EH (cell line): Measurements from ENCODE around the gene HHIPL1.

Source experiments
- DNase-seq: peaks from one replicate; pipeline ENCODE4 v3.0.0-alpha.2; 2015; ENCODE audit warnings: low read depth

The HHIPL1 gene

GRCh38 chr14:99635116-99635515, 9.8 kb upstream of the HHIPL1 start:
- DNase-seq: no peak

- DNase-seq: no peak
These were observed 8.4 kb upstream of the HHIPL1 start for GRCh38 chr14:99636487-99636886.

DNA sequence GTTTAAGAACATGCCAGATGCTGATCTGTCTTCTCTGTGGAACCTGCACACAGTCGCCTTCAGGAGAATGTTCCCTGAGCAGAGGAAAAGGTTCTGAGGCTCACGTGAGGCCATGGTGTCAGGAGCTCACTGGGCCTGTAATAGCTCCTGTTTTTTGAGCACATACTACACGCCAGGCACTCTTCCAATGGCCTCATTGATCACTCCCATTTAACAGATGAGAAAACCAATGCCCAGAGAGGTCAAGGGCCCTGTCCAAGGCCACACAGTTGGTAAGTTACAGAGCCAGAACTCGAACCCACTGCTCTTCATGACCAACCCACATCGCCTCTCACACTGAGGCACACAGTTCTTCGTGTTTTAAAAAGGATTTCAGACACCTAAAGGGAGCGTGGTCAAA, 7.3 kb upstream of the HHIPL1 start:
- DNase-seq: no peak

DNA sequence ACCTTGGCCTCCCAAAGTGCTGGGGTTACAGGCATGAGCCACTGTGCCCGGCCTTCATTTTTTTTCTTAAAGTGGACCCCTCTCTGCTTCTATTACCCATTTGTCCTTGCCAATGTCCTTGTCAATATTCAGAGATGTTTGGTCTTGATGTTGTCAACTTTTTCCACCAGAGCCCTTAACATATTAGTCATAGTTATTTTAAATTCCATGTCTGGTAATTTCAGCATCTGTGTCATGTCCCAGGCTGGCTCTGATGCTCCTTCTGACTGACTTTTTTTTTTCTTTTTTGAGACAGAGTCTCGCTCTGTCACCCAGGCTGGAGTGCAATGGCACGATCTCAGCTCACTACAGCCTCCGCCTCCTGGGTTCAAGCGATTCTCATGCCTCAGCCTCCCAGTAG, 2.2 kb upstream of the HHIPL1 start:
- peak; percentile 44 for DNase-seq

DNA sequence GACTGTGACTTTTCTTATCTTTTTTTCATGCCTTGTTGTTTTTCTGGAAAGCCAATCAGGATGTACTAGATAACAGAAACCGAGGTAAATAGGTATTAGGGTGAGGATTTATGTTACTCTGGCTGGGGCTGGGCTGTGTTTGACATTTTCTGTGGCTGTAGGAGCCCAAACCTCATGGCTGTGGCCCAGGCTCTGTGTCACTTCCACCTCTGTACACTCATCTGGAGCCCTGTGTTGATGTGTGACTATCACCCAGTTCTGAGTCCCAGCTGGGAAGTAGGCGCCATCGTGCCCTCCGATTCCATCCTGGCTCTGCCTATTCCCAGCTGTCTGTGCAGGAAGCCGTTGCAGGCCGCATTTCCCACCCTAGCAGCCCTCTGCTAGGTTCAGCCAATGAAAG, 1.6 kb upstream of the HHIPL1 start:
- DNase-seq: no peak

DNA sequence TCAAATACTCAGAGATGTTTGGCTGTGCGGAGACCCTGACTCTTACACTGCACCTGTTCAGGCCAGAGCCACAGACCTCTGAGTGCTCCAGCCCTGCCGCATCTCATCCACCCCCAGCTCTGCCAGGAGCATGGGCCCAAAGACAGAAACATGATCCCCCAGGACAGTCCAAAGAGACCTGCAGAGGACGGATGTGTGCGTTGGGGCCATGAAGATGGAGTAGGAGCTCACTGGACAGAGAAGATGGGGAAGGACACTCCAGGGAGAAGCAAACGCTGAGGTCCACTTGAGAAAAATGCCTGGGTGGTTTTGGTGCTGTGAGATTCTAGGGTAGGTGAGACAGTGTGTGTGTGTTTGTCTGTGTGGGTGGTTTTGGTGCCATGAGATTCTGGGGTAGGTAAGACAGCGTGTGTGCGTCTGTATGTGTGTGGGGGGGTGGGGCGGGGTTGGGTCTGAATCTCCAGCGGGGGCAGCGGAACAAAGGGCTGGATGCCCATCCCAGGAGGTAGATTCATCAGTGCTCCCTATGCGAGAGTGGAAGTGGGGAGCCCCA, 818 bp upstream of the HHIPL1 start:
- DNase-seq: no peak

DNA sequence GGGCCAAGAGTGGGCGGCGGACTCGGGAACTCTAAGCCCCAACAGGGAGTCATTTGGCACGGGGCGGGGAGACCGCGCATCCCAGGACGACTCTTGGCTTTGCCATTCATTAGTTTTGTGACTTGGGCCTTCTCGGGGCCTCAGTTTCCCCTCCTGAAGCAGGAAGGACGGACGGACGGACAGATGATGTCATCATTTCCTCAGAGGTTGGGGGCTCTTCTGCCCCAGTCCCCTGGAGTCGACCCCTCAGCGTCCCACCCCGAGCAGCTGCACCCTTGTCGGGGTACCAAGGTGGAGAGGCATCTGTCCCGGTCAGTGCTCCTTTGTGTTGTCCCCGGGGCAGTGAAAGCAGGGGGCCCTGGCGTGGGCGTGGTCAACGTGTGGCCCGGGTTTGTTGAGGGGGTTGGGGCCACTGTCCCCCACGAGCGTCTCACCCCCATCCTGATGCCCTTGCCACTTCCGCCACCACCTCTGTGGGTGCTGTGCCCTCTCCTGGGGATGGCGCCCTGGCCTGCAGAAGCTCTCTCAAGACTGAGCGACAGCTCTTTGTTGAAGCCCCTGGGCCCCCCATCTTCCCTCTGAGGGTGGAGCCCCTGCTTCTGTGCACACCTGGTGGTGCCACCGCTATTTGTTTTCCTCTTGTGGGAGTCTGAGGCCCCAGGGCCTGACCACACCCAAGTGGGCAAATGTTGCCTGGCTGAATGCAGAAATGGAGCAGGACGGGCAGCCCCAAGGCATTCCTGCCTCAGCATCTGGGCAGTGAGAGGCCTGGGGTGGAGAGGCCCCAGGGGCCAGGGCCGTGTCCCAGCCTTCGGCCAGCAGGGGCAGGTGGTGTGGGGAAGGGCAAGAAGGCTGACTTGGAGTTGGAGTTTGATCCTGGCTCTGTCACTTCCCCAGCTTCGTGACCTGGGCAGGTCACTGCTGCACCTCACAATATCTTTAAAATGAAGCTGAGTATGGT, 896 bp downstream of the HHIPL1 start:
- DNase-seq: no peak

- DNase-seq: no peak
These were observed 2.5 kb downstream of the HHIPL1 start for GRCh38 chr14:99647411-99647810.

GRCh38 chr14:99648027-99648784, 3.3 kb downstream of the HHIPL1 start:
- DNase-seq: no peak

DNA sequence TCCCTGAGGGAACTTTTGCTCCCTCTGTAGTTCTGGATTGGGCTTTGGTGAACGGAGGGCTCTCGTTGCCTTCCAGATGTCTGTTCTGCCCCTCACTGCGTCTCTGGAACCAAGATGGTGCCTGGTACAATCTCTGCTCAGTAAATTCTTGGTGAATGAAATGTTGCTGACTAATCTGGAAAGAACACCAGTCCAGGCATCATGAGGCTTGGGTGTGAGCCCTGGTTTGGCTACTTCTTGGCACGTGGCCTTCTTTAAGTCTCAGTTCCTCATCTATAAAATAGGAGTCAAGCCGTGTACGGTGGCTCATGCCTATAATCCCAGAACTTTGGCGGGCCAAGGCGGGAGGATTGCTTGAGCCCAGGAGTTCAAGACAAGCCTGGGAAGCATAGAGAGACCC, 4.3 kb downstream of the HHIPL1 start:
- peak; percentile 69 for DNase-seq

- DNase-seq: no peak
These were observed 4.7 kb downstream of the HHIPL1 start for GRCh38 chr14:99649643-99650042.

DNA sequence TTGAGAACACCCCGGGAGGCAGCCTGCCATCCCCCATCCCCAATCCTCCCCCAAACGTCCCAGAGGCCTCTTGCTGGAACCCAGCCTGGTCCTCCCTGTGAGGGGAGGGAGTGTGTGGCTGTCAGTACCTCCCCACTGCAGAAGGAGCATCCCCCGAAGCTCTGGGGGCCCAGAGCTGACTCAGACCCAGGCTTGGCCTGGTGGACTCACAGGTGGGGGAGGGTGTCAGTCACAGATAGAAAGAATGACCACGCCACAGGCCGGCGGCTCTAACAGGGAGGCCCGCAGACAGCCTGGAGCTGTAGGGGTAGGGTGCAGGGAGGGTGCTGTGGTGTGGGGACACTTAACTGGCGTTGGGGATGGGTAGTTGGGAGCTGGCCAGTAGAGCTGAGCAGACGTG, 5.3 kb downstream of the HHIPL1 start:
- DNase-seq: no peak

DNA sequence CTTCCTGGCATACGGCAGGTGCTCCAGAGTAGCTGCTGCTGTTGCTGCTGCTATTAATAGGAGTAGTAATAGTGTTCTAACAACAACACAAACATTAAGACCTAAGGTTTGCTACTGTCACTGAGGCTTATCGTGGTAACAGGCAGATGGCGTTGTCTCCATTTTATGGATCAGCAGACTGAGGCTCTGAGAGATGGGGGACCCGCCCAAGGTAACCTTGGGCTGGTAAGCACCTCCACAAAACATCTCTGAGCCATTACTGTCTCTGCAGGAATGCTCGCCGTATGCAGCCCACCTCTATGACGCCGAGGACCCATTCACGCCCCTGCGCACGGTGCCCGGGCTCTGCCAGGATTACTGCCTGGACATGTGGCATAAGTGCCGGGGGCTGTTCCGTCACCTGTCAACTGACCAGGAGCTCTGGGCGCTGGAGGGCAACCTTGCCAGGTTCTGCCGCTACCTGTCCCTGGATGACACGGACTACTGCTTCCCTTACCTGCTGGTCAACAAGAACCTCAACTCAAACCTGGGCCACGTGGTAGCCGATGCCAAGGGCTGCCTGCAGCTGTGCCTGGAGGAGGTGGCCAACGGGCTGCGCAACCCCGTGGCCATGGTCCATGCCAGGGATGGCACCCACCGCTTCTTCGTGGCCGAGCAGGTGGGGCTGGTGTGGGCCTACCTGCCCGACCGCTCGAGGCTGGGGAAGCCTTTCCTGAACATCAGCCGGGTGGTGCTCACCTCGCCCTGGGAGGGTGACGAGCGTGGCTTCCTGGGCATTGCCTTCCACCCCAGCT, 7.2 kb downstream of the HHIPL1 start:
- no peak for DNase-seq

- DNase-seq: peak; percentile 80
These were observed 9.5 kb downstream of the HHIPL1 start for GRCh38 chr14:99654235-99654985.

DNA sequence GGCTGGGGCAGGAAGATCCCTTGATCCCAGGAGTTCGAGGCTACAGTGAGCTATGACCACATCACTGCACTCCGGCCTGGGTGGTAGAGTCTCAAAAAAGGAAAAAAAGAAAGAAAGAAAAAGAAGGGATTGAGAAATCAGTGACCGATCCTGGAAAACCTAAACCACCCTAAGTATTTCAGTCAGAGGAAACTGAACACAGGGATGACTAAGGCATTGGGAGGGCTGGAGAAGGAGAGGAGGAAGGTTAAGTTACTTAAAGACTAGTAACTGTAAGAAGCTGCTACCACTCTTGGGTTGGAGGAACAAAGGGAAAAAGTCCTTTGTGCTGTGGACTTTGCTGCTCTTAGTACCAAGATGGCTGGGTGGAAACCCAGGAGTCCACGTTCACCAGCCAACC, 10.6 kb downstream of the HHIPL1 start:
- DNase-seq: peak; percentile 24

DNA sequence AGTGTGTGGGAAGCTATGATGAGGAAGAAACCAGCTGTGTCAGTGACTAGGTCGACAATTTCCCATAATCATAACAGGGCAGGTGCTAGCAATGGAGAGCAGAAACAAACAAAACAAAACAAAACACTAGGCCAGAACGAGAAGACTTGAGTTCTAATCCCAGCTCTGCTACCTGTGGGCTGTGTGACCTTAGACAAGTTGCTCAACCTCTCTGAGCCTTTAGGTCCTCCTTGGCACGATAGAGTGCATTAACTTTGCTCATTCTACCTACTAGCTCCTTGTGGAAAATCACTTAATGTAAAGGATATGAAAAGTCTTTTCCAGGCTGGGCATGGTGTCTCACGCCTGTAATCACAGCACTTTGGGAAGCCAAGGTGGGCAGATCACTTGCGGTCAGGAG, 11.2 kb downstream of the HHIPL1 start:
- DNase-seq: no peak

- DNase-seq: no peak
These were observed 12.8 kb downstream of the HHIPL1 start for GRCh38 chr14:99657645-99658155.

- DNase-seq: no peak
These were observed 13.4 kb downstream of the HHIPL1 start for GRCh38 chr14:99658218-99658845.

GRCh38 chr14:99659333-99659741, 14.4 kb downstream of the HHIPL1 start:
- DNase-seq: no peak

DNA sequence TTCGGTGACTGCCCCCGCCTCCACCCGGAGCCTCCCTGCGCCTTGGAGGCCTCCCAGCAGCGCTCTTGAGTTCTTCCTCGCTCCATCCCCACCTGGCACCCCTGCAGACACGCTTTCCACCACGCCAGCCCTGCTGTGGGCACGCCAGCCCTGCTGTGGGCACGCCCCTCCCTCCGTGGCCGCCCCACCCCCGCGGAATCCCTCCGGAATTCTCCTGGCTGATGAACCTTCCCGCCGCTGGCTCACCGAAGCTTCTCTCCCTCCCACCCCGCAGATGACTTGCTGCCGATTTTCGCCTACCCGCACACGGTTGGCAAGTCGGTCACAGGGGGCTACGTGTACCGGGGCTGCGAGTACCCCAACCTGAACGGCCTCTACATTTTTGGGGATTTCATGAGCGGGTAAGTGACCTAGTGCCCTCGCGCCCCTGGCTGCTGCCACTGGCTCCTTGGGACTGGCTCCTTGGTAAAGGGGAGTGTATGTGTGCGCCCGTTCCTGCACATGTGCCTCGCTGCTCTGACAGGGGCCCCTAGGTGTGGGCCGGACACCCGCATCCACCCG, 15.2 kb downstream of the HHIPL1 start:
- DNase-seq: no peak
